ENCODE data around the gene SLC27A4. TPM values are rescaled to one million over a fixed set of nuclear protein-coding genes. Genes with fewer than 3 reads are reported as not detected.
A peak's percentile ranks its signal among the peaks of the same experiment; 100 is the strongest.

SLC27A4 gene
- total and polyA plus RNA-seq, 10 of the 15 experiments (the other 5 are each of a cell fraction or from before 2014, with no cell fraction given) = 0.13 to 14.0 (median 7.6) TPM

GRCh38 chr9:128339761-128340690, at the start of gene SLC27A4 (continued):
- no peak for TF ChIP-seq ZBTB4 (CRISPR knock-in tag; IDR thresholded peaks at IDR 0.05)
- no peak for TF ChIP-seq RELA (IDR thresholded peaks at IDR 0.05; ENCODE audit: borderline replicate concordance, partially characterized antibody)
- TF ChIP-seq SMAD1 (IDR thresholded peaks at IDR 0.05; ENCODE audit: low read depth, partially characterized antibody) = no peak
- no peak for TF ChIP-seq NR2F1 (conservative IDR thresholded peaks at IDR 0.05)
- no peak for TF ChIP-seq PBX3 (IDR thresholded peaks at IDR 0.05; ENCODE audit: insufficient replicate concordance, low read depth, low read length)
- no peak for TF ChIP-seq JUND (IDR thresholded peaks at IDR 0.05; ENCODE audit: low read depth, low read length)
- TF ChIP-seq POLR2A (IDR thresholded peaks at IDR 0.05; ENCODE audit: low read depth, low read length) = peak; percentile 41; the same call in 1 of the 2 replicates
- TF ChIP-seq PKNOX1 (IDR thresholded peaks at IDR 0.05) = no peak
- TF ChIP-seq KLF5 (IDR thresholded peaks at IDR 0.05; ENCODE audit: partially characterized antibody) = peak; percentile 45
- no peak for TF ChIP-seq FOS (IDR thresholded peaks at IDR 0.05; ENCODE audit: borderline replicate concordance, extremely low read depth, insufficient read length)
- peak; percentile 44 for TF ChIP-seq NRF1 (conservative IDR thresholded peaks at IDR 0.05; ENCODE audit: low read depth, low read length)
- peak; percentile 60 for TF ChIP-seq RB1 (IDR thresholded peaks at IDR 0.05; ENCODE audit: borderline replicate concordance)
- 0 out of 2 replicates have a peak, but pooled peaks have one; percentile 36 for TF ChIP-seq ATF3 (IDR thresholded peaks at IDR 0.05; ENCODE audit: borderline replicate concordance, extremely low read depth, low read depth, low read length)
- TF ChIP-seq SRF (IDR thresholded peaks at IDR 0.05; ENCODE audit: low read depth in 2 of 2, low read length in 2 of 2) = peak in 1 of 2 experiments; percentile 55; a peak in 1 of 4 replicates
- TF ChIP-seq SP1 (IDR thresholded peaks at IDR 0.05; ENCODE audit: low read depth, low read length) = peak; percentile 34
- no peak for TF ChIP-seq ASH2L (IDR thresholded peaks at IDR 0.05; ENCODE audit: borderline replicate concordance, low read depth)
- TF ChIP-seq HCFC1 (IDR thresholded peaks at IDR 0.05; ENCODE audit: low read length) = peak; percentile 90
- TF ChIP-seq FOXM1 (IDR thresholded peaks at IDR 0.05; ENCODE audit: low read depth, low read length) = no peak
- no peak for TF ChIP-seq TBL1XR1 (IDR thresholded peaks at IDR 0.05; ENCODE audit: low read depth, low read length)
- TF ChIP-seq RELB (IDR thresholded peaks at IDR 0.05; ENCODE audit: low read depth) = 0 out of 2 replicates have a peak, but pooled peaks have one; percentile 21

Measured in GM12878 (cell line).